Measurements from ENCODE around the gene TBXAS1. TPM values are rescaled to one million over a fixed set of nuclear protein-coding genes. Genes with fewer than 3 reads are reported as not detected.

Gene TBXAS1
- total and polyA plus RNA-seq, 2 donors (not counting 3 experiments of a cell fraction or from before 2014, with no cell fraction given) = 2.1 to 4.3 TPM

- BruUV-seq (replicated peaks) = no TSS peak
- H3K79me2 ChIP-seq (ENCODE audit: control insufficient read depth, insufficient read depth, low read length) = no peaks in the 10 kb centered on the region
- no peaks in the 10 kb centered on the region for H3K4me1 ChIP-seq (ENCODE audit: control insufficient read depth, extremely low read depth, insufficient read depth, low read length)
- POLR2A ChIA-PET = no interaction called here
- DNase-seq (ENCODE audit: low read depth, low spot score) (no peak), FAIRE-seq (no peak)
- intact Hi-C loops (cut with micrococcal nuclease) (no loop called here), dilution Hi-C loops (cut with MboI; ENCODE audit: extremely low pct_ligation_motif_present, low sequenced_read_pairs) (no loop called here)
- CTCF ChIA-PET = interaction anchor here (0.6 to 0.9 kb wide), 2 partner anchors 138 to 348 kb away, joined by 3 to 4 read pairs; no protein-coding TSS in a partner anchor
- no peaks in the 10 kb centered on the region for H4K20me1 ChIP-seq (replicated peaks; ENCODE audit: control insufficient read depth, extremely low read depth, insufficient read depth, low read length)
- no peak overlapping the region for H3K4me2 ChIP-seq (ENCODE audit: insufficient read depth, low read length)
- no peaks in the 10 kb centered on the region for H3K9me3 ChIP-seq (replicated peaks; ENCODE audit: control insufficient read depth, insufficient read depth, low read length)
- H2AFZ ChIP-seq (ENCODE audit: low read depth, low read length) = no peak overlapping the region
- TF ChIP-seq POLR2AphosphoS5 (IDR thresholded peaks at IDR 0.05; ENCODE audit: insufficient read depth, low read depth, low read length) (no peak), MAX (IDR thresholded peaks at IDR 0.05; ENCODE audit: insufficient read depth, insufficient read length) (no peak), GATA2 (IDR thresholded peaks at IDR 0.05; ENCODE audit: insufficient read depth, insufficient read length, low read depth, low read length) (no peak), CTCF (IDR thresholded peaks at IDR 0.05; ENCODE audit: extremely low read depth in 1 of 2, insufficient read depth in 1 of 2, low read depth in 1 of 2, low read length in 2 of 2) (no peak), EZH2 (IDR thresholded peaks at IDR 0.05; ENCODE audit: borderline replicate concordance, low read depth, low read length, severe bottlenecking) (no peak), MYC (IDR thresholded peaks at IDR 0.05; ENCODE audit: low read depth, low read length) (no peak), POLR2A (IDR thresholded peaks at IDR 0.05; ENCODE audit: low read depth, low read length) (no peak), JUN (IDR thresholded peaks at IDR 0.05; ENCODE audit: borderline replicate concordance, insufficient read depth, insufficient read length, low read depth) (no peak), FOS (IDR thresholded peaks at IDR 0.05; ENCODE audit: borderline replicate concordance, insufficient read depth, low read length) (no peak)
- H3K36me3 ChIP-seq (ENCODE audit: control insufficient read depth in 2 of 2, extremely low read depth in 1 of 2, insufficient read depth in 2 of 2, low read length in 2 of 2) = no peaks in the 10 kb centered on the region
- no peak overlapping the region for H3K9ac ChIP-seq (replicated peaks; ENCODE audit: extremely low read depth, insufficient read depth, low read length)
- H3K4me3 ChIP-seq (replicated peaks in 1 of 3; ENCODE audit: insufficient read depth in 1 of 3, low read depth in 1 of 3, low read length in 3 of 3) = no peak overlapping the region
- H3K27ac ChIP-seq (ENCODE audit: insufficient read depth, low read depth, low read length) = no peak overlapping the region
- no peaks in the 10 kb centered on the region for H3K9me1 ChIP-seq (replicated peaks; ENCODE audit: control insufficient read depth, extremely low read depth, insufficient read depth, low read length)
- peaks cover 0 to 4% of the 10 kb centered on the region in 2 experiments for H3K27me3 ChIP-seq (ENCODE audit: control insufficient read depth in 2 of 2, insufficient read depth in 2 of 2, low read length in 2 of 2)
Observed at GRCh38 chr7:139949629-139950028, 120.6 kb downstream of the TBXAS1 start.
